Transverse colon (tissue), 4 donors: ENCODE measurements around the gene LCE4A. TPM values are rescaled to one million over a fixed set of nuclear protein-coding genes. Genes with fewer than 3 reads are reported as not detected.
"Not testable (repeated sequence)": the region's sequence is repeated elsewhere in the genome, so short reads cannot be mapped to it uniquely, and the experiment has no call there.

ENCODE experiments used
- DNase-seq: peaks from one replicate; pipeline ENCODE4 v3.0.0-alpha.2; 2019
- H3K27ac ChIP-seq, 4 donors: fragments of 200-600 bp; sonication (generic); 2 replicates each; pipeline ENCODE4 v1.5.1; 2016 to 2018; ENCODE audit warnings: inconsistent platforms in 4 of 4
- H3K27me3 ChIP-seq: fragments of 200-600 bp; sonication (generic); 2 replicates; pipeline ENCODE4 v1.5.1; 2017; ENCODE audit warnings: inconsistent platforms
- H3K36me3 ChIP-seq, 4 donors: fragments of 200-600 bp; sonication (generic); 2 replicates each; pipeline ENCODE4 v1.5.1; 2017 to 2019; ENCODE audit warnings: inconsistent platforms in 4 of 4
- H3K4me1 ChIP-seq, 4 donors: fragments of 200-600 bp; sonication (generic); 2 replicates each; pipeline ENCODE4 v1.5.1; 2017 to 2020; ENCODE audit warnings: inconsistent platforms in 4 of 4
- H3K4me3 ChIP-seq, 4 donors: fragments of 200-600 bp; sonication (generic); 1 replicate in 1 of 4; 2 replicates in 3 of 4; pipeline versions ENCODE4 v1.5.1 to v1.6.1; 2017 to 2019; ENCODE audit warnings: inconsistent platforms in 4 of 4
- H3K9me3 ChIP-seq, 2 donors: fragments of 200-600 bp; sonication (generic); 2 replicates each; pipeline ENCODE4 v1.5.1; 2017 to 2019; ENCODE audit warnings: inconsistent platforms in 2 of 2
- EP300 ChIP-seq: sonication (generic); formaldehyde crosslinking; IDR thresholded peaks from one replicate; pipeline ENCODE4 v1.6.1; 2017; ENCODE audit warnings: antibody characterized with exemption, low read depth
- POLR2A ChIP-seq: fragments of 450-650 bp; IDR thresholded peaks from one replicate; pipeline ENCODE4 v1.6.1; 2016; ENCODE audit warnings: antibody characterized with exemption, mild to moderate bottlenecking, moderate library complexity
- POLR2AphosphoS5 ChIP-seq, 3 donors: sonication (generic); formaldehyde crosslinking; IDR thresholded peaks; one replicate each; pipeline ENCODE4 v1.6.1; 2016; ENCODE audit warnings: antibody characterized with exemption in 3 of 3
- WGBS, 2 donors: methylation state at CpG; one replicate each; pipeline ENCODE4 v1.1.5; 2018; ENCODE audit warnings: low coverage in 1 of 2; 5-methylcytosine and 5-hydroxymethylcytosine counted together
- in situ Hi-C, 4 donors: fragments of 200-750 bp; cut with MboI; loops; one replicate each; pipeline versions ENCODE4 v1.15.0 to v1.15.1; 2017; ENCODE audit warnings: low sequenced_read_pairs in 3 of 4, low pct_ligation_motif_present in 1 of 4, low pct_unique_long_range_greater_than_20kb in 1 of 4
- intact Hi-C: fragments of 100-400 bp; cut with DNase I; formaldehyde crosslinking; loops from one replicate; pipeline ENCODE4 v1.15.1; 2023; ENCODE audit warnings: low total_unique reads
- total RNA-seq, 4 donors: library from RNA; depleted of rRNA; stranded (reverse); fragments of >200 nt; gene quantifications; one replicate each; pipeline ENCODE4 v1.1.0, GENCODE V29; 2016
- TF ChIP-seq, protein P1 (sequence below), 5 experiments: fragments of 200-600 bp in 3 of 5; fragments of 450-650 bp in 2 of 5; sonication (generic) in 3 of 5; IDR thresholded peaks; 1 replicate in 2 of 5; 2 replicates in 3 of 5; pipeline ENCODE4 v1.5.1; 2016 to 2017; ENCODE audit warnings: antibody characterized with exemption in 5 of 5, inconsistent platforms in 3 of 5, mild to moderate bottlenecking in 2 of 5, moderate library complexity in 1 of 5

The LCE4A gene
- total RNA-seq, 4 donors from 2014 or later = not detected

DNA sequence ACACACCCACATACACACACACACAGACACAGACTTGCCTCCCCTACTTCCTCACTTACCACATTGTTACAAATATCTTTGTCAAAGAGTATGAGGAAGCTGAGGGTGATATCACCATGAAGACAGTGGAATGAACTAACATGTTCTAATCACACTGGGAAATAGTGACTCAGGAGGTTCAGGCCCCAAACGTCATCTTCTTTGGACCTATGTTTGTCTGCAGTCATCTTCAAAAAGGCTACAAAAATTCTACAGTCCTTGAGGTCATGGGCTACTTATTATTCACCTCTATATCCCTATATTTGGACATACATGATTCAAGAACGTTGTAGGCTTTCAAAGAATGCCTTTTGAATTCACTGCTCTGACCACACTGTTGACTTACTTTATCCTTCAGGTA, 34.9 kb upstream of the LCE4A start:
- intact Hi-C loops = no loop called here
- Histone ChIP-seq H3K9me3 (no peaks in the 10 kb centered on the region), H3K36me3 (no peaks in the 10 kb centered on the region), H3K4me3 (no peak overlapping the region), H3K27me3 (no peaks in the 10 kb centered on the region), H3K27ac (no peak overlapping the region), H3K4me1 (no peaks in the 10 kb centered on the region)
- in situ Hi-C loops = no loop called here
- TF ChIP-seq, protein P1, sequence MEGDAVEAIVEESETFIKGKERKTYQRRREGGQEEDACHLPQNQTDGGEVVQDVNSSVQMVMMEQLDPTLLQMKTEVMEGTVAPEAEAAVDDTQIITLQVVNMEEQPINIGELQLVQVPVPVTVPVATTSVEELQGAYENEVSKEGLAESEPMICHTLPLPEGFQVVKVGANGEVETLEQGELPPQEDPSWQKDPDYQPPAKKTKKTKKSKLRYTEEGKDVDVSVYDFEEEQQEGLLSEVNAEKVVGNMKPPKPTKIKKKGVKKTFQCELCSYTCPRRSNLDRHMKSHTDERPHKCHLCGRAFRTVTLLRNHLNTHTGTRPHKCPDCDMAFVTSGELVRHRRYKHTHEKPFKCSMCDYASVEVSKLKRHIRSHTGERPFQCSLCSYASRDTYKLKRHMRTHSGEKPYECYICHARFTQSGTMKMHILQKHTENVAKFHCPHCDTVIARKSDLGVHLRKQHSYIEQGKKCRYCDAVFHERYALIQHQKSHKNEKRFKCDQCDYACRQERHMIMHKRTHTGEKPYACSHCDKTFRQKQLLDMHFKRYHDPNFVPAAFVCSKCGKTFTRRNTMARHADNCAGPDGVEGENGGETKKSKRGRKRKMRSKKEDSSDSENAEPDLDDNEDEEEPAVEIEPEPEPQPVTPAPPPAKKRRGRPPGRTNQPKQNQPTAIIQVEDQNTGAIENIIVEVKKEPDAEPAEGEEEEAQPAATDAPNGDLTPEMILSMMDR (IDR thresholded peaks at IDR 0.05) = no peak
- TF ChIP-seq POLR2A (no peak), EP300 (no peak), POLR2AphosphoS5 (IDR thresholded peaks at IDR 0.05) (no peak)
- DNase-seq = no peak
- 17 to 41% methylated on average over 2 of the region's 2 CpGs for WGBS, 2 donors

DNA sequence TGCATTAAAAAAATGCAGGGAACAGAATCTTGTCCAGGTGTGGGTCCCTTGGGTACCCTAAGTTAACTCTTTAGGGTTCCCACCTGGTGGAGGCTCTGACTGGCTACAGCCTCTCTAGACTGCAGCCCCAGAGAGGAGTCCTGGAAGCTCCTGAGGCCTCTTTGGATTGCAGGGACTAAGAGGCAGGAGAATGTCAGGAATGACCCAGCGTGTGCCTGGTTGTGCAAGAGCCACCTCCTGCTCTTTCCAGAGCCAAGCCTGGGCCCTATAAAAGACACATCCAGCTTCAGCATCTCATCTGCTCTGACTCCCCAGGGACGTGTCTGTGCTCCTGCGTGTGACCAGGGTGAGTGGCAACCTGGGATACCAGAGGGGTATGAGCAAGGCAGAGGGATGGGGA, 33.0 kb upstream of the LCE4A start, which contains the start of gene LCE2C:
Gene LCE2C, plus strand, starts transcription at position 297 of the 400 bp plus-strand sequence. CDS start 737 bp downstream, outside the sequence.
- H3K4me3 ChIP-seq, H3K9me3 ChIP-seq, intact Hi-C loops, H3K27ac ChIP-seq, DNase-seq, H3K4me1 ChIP-seq, H3K36me3 ChIP-seq, in situ Hi-C loops, H3K27me3 ChIP-seq: not testable (repeated sequence)
- WGBS, 2 donors = 73% methylated on average over 3 of the region's 3 CpGs; no CpG with 5 or more reads in 1 of the 2 donors

DNA sequence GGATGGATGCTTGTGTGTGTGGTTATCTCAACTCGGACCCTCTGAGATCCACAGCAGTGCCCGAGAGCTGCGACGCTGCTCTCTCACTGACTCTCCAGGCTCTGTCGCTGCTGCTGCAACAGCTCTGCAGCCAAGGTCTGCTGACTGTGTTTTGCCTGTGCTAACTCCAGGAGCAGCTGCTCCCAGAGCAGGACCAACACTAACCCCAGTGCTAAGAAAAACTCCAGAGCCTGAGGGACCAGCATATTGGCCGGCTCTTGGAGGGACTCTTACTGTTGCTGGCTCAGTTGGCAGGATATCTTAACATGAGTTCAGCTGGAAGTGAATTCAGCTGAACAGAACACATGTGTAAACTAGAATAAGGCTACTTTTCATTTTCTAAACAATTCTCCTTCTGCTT, 28.5 kb upstream of the LCE4A start:
- 20 to 68% methylated on average over 1 to 6 of the region's 6 CpGs for WGBS, 2 donors
- intact Hi-C loops (no loop called here), in situ Hi-C loops (no loop called here)
- Histone ChIP-seq H3K27ac (no peak overlapping the region), H3K27me3 (no peaks in the 10 kb centered on the region), H3K4me3 (no peak overlapping the region), H3K4me1 (no peaks in the 10 kb centered on the region), H3K9me3 (no peaks in the 10 kb centered on the region), H3K36me3 (no peaks in the 10 kb centered on the region)
- no peak for TF ChIP-seq POLR2AphosphoS5 (IDR thresholded peaks at IDR 0.05)
- no peak for TF ChIP-seq POLR2A
- no peak for DNase-seq

DNA sequence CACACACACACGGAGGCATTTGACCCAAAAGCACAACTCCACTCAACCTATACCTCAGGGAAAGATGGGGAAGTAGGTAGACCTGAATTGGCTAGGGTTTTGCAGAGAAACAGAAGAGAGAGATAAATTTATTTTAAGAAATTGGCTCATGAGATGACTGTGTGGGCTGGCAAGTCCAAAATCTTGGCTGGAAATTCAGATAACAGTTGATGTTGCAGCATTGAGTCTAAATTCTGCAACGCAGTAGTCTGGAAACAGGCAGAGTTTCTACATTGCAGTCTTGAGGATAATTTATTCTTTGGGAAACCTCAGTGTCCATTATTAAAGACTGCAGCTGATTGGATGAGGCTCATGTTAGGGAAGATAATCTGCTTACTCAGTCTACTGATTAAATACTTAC, 26.3 kb upstream of the LCE4A start:
- Histone ChIP-seq H3K27ac (no peak overlapping the region), H3K9me3 (no peaks in the 10 kb centered on the region), H3K36me3 (no peaks in the 10 kb centered on the region), H3K27me3 (no peaks in the 10 kb centered on the region), H3K4me3 (no peak overlapping the region), H3K4me1 (no peaks in the 10 kb centered on the region)
- 46 to 53% methylated on average over 2 of the region's 2 CpGs for WGBS, 2 donors
- in situ Hi-C loops = no loop called here
- DNase-seq = no peak
- TF ChIP-seq EP300 = no peak
- TF ChIP-seq, protein P1 (IDR thresholded peaks at IDR 0.05) = no peak
- no peak for TF ChIP-seq POLR2AphosphoS5 (IDR thresholded peaks at IDR 0.05)
- intact Hi-C loops = no loop called here

DNA sequence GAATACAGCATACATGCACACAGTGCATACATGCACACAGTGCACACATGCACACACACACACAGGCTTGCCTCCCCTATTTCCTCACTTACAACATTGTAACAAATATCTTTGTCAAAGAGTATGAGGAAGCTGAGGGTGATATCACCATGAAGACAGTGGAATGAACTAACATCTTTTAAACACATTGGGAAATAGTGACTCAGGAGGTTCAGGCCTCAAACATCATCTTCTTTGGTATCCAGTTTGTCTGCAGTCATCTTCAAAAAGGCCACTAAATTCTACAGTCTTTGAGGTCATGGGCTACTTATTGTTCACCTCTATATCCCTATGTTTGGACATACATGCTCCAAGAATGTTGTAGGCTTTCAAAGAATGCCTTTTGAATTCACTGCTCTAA, 24.1 kb upstream of the LCE4A start:
- in situ Hi-C loops (no loop called here), intact Hi-C loops (no loop called here)
- no peaks in the 10 kb centered on the region for H3K4me1 ChIP-seq
- DNase-seq = no peak
- no peak for TF ChIP-seq POLR2AphosphoS5 (IDR thresholded peaks at IDR 0.05)
- TF ChIP-seq POLR2A = no peak
- TF ChIP-seq, protein P1 (IDR thresholded peaks at IDR 0.05) = no peak
- no peak for TF ChIP-seq EP300
- H3K36me3 ChIP-seq = no peaks in the 10 kb centered on the region
- no peaks in the 10 kb centered on the region for H3K27me3 ChIP-seq
- no peak overlapping the region for H3K27ac ChIP-seq
- H3K4me3 ChIP-seq = no peak overlapping the region
- H3K9me3 ChIP-seq = no peaks in the 10 kb centered on the region

DNA sequence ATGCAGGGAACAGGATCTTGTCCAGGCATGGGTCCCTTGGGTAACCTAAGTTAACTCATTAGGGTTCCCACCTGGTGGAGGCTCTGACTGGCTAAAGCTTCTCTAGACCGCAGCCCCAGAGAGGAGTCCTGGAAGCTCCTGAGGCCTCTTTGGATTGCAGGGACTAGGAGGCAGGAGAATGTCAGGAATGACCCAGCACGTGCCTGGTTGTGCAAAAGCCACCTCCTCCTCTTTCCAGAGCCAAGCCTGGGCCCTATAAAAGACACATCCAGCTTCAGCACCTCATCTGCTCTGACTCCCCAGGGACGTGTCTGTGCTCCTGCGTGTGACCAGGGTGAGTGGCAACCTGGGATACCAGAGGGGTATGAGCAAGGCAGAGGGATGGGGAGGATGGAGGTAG, 22.1 kb upstream of the LCE4A start, which contains the start of gene LCE2B:
Gene LCE2B, plus strand, starts transcription at position 301 of the 400 bp plus-strand sequence. CDS start 721 bp downstream, outside the sequence.
- H3K4me3 ChIP-seq, DNase-seq, H3K4me1 ChIP-seq, H3K36me3 ChIP-seq, H3K9me3 ChIP-seq, intact Hi-C loops, in situ Hi-C loops, H3K27me3 ChIP-seq, H3K27ac ChIP-seq: not testable (repeated sequence)
- 71% methylated on average over 2 of the region's 4 CpGs; no CpG with 5 or more reads in 1 of the 2 donors for WGBS, 2 donors
